ENCODE measurements around the gene RAC2. TPM values are rescaled to one million over a fixed set of nuclear protein-coding genes. Genes with fewer than 3 reads are reported as not detected.

The RAC2 gene
- total RNA-seq, 4 donors from 2014 or later: 1.9 to 3.9 (median 3.0) TPM

GRCh38 chr22:37275622-37276021, 31.6 kb upstream of the RAC2 start:
- Histone ChIP-seq H3K9me3 (no peaks in the 10 kb centered on the region), H3K4me1 (no peaks in the 10 kb centered on the region), H3K27me3 (peaks cover 44% of the 10 kb centered on the region), H3K36me3 (no peaks in the 10 kb centered on the region), H3K27ac (no peak overlapping the region), H3K4me3 (no peak overlapping the region)
- TF ChIP-seq POLR2AphosphoS5 (IDR thresholded peaks at IDR 0.05) (no peak), POLR2A (IDR thresholded peaks at IDR 0.05) (no peak), EP300 (IDR thresholded peaks at IDR 0.05) (no peak)
- TF ChIP-seq, protein P1, sequence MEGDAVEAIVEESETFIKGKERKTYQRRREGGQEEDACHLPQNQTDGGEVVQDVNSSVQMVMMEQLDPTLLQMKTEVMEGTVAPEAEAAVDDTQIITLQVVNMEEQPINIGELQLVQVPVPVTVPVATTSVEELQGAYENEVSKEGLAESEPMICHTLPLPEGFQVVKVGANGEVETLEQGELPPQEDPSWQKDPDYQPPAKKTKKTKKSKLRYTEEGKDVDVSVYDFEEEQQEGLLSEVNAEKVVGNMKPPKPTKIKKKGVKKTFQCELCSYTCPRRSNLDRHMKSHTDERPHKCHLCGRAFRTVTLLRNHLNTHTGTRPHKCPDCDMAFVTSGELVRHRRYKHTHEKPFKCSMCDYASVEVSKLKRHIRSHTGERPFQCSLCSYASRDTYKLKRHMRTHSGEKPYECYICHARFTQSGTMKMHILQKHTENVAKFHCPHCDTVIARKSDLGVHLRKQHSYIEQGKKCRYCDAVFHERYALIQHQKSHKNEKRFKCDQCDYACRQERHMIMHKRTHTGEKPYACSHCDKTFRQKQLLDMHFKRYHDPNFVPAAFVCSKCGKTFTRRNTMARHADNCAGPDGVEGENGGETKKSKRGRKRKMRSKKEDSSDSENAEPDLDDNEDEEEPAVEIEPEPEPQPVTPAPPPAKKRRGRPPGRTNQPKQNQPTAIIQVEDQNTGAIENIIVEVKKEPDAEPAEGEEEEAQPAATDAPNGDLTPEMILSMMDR (IDR thresholded peaks at IDR 0.05): no peak
- WGBS: 83% methylated on average over 5 of the region's 5 CpGs
- DNase-seq (ENCODE audit: low spot score in 2 of 2): no peak

- no peaks in the 10 kb centered on the region for H3K36me3 ChIP-seq
- DNase-seq (ENCODE audit: low spot score in 2 of 2): no peak
- TF ChIP-seq POLR2AphosphoS5 (IDR thresholded peaks at IDR 0.05) (no peak), POLR2A (IDR thresholded peaks at IDR 0.05) (no peak), EP300 (IDR thresholded peaks at IDR 0.05) (no peak)
- TF ChIP-seq, protein P1 (IDR thresholded peaks at IDR 0.05): no peak
- peaks cover 44% of the 10 kb centered on the region for H3K27me3 ChIP-seq
- no peaks in the 10 kb centered on the region for H3K9me3 ChIP-seq
- no peaks in the 10 kb centered on the region for H3K4me1 ChIP-seq
- no peak overlapping the region for H3K4me3 ChIP-seq
- no peak overlapping the region for H3K27ac ChIP-seq
- WGBS: 86% methylated on average over 11 of the region's 11 CpGs
Measured at GRCh38 chr22:37275134-37275533, 31.1 kb upstream of the RAC2 start.

DNA sequence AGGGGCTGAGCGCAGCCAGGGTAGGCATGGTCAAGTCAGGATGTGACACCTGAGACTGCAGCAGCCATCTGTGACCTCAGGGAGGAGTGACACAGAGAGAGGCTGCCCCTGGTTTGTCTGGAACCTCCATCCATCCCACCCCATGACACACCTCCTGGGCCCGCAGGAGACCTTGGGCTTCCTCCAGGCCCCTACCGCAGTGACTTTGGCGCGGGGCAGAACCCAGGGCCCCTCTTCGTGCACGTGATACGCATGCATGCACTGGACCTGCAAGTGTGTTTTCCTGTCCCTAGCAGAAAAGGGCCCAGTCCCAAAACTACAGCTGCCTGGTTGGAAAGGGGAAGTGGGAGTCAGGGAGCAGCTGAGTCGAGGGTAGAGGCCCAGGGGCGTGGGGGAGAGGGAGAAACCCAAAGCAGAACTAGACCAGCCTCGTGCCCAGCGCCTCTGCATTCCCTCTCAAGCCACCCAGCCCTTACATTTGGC, 30.4 kb upstream of the RAC2 start:
- Histone ChIP-seq H3K4me1 (no peaks in the 10 kb centered on the region), H3K27ac (no peak overlapping the region), H3K9me3 (no peaks in the 10 kb centered on the region), H3K27me3 (peaks cover 43% of the 10 kb centered on the region), H3K4me3 (no peak overlapping the region), H3K36me3 (no peaks in the 10 kb centered on the region)
- TF ChIP-seq EP300 (IDR thresholded peaks at IDR 0.05): no peak
- TF ChIP-seq POLR2AphosphoS5 (IDR thresholded peaks at IDR 0.05): no peak
- TF ChIP-seq POLR2A (IDR thresholded peaks at IDR 0.05): no peak
- TF ChIP-seq, protein P1 (IDR thresholded peaks at IDR 0.05): no peak
- WGBS: 79% methylated on average over 12 of the region's 12 CpGs
- DNase-seq (ENCODE audit: low spot score in 2 of 2): no peak

- Histone ChIP-seq H3K27ac (no peak overlapping the region), H3K9me3 (no peaks in the 10 kb centered on the region), H3K4me1 (no peaks in the 10 kb centered on the region), H3K36me3 (no peaks in the 10 kb centered on the region), H3K4me3 (no peak overlapping the region), H3K27me3 (peaks cover 40% of the 10 kb centered on the region)
- TF ChIP-seq POLR2A (IDR thresholded peaks at IDR 0.05): no peak
- TF ChIP-seq, protein P1 (IDR thresholded peaks at IDR 0.05): no peak
- no peak for TF ChIP-seq EP300 (IDR thresholded peaks at IDR 0.05)
- no peak for TF ChIP-seq POLR2AphosphoS5 (IDR thresholded peaks at IDR 0.05)
- DNase-seq (ENCODE audit: low spot score in 2 of 2): no peak
- WGBS: 65% methylated on average over 8 of the region's 8 CpGs
Measured at GRCh38 chr22:37273846-37274225, 29.8 kb upstream of the RAC2 start.

- 61% methylated on average over 17 of the region's 17 CpGs for WGBS
- Histone ChIP-seq H3K4me3 (no peak overlapping the region), H3K27ac (no peak overlapping the region), H3K27me3 (peaks cover 39% of the 10 kb centered on the region), H3K36me3 (no peaks in the 10 kb centered on the region), H3K9me3 (no peaks in the 10 kb centered on the region), H3K4me1 (no peaks in the 10 kb centered on the region)
- DNase-seq (ENCODE audit: low spot score in 2 of 2): no peak
- TF ChIP-seq POLR2AphosphoS5 (IDR thresholded peaks at IDR 0.05) (no peak), EP300 (IDR thresholded peaks at IDR 0.05) (no peak), POLR2A (IDR thresholded peaks at IDR 0.05) (no peak)
- TF ChIP-seq, protein P1 (IDR thresholded peaks at IDR 0.05): no peak
Measured at GRCh38 chr22:37273126-37273845, 29.2 kb upstream of the RAC2 start.
